Gastrocnemius medialis (tissue), 4 donors: ENCODE measurements around the gene INPP5D. TPM values are rescaled to one million over a fixed set of nuclear protein-coding genes. Genes with fewer than 3 reads are reported as not detected.
"Not testable (repeated sequence)": the region's sequence is repeated elsewhere in the genome, so short reads cannot be mapped to it uniquely, and the experiment has no call there.

Source experiments
- ATAC-seq, 2 donors: fragments of 150-250 bp; one replicate each; pipeline ENCODE4 v1.9.1; 2016
- DNase-seq, 2 donors: peaks; one replicate each; pipeline ENCODE4 v3.0.0-alpha.2; 2019
- H3K27ac ChIP-seq, 4 donors: fragments of 200-600 bp; sonication (generic); 1 replicate in 1 of 4; 2 replicates in 3 of 4; pipeline ENCODE4 v1.5.1; 2016 to 2018; ENCODE audit warnings: mild to moderate bottlenecking in 2 of 4, moderate library complexity in 1 of 4
- H3K27me3 ChIP-seq, 3 donors: fragments of 200-600 bp; sonication (generic) in 2 of 3; 1 replicate in 1 of 3; 2 replicates in 2 of 3; pipeline versions ENCODE4 v1.5.1 to v1.6.0; 2016 to 2019; ENCODE audit warnings: mild to moderate bottlenecking in 1 of 3, moderate library complexity in 1 of 3
- H3K36me3 ChIP-seq, 2 donors: fragments of 200-600 bp; sonication (generic) in 1 of 2; one replicate each; pipeline ENCODE4 v1.5.1; 2017 to 2018
- H3K4me1 ChIP-seq, 2 donors: fragments of 200-600 bp; sonication (generic) in 1 of 2; one replicate each; pipeline ENCODE4 v1.5.1; 2016 to 2017; ENCODE audit warnings: mild to moderate bottlenecking in 2 of 2
- H3K4me3 ChIP-seq, 4 donors: fragments of 200-600 bp; sonication (generic) in 3 of 4; 1 replicate in 1 of 4; 2 replicates in 3 of 4; pipeline ENCODE4 v1.5.1; 2016 to 2019; ENCODE audit warnings: mild to moderate bottlenecking in 2 of 4
- H3K9me3 ChIP-seq, 3 donors: fragments of 200-600 bp; sonication (generic) in 2 of 3; 1 replicate in 1 of 3; 2 replicates in 2 of 3; pipeline ENCODE4 v1.5.1; 2016 to 2019
- CTCF ChIP-seq, 5 experiments: fragments of 450-650 bp in 3 of 5; fragments of 200-600 bp in 2 of 5; sonication (generic) in 2 of 5; IDR thresholded peaks in 4 of 5; conservative IDR thresholded peaks in 1 of 5; 1 replicate in 4 of 5; 2 replicates in 1 of 5; pipeline ENCODE4 v1.5.1; 2016 to 2019; ENCODE audit warnings: antibody characterized with exemption in 5 of 5, mild to moderate bottlenecking in 3 of 5, moderate library complexity in 3 of 5
- POLR2A ChIP-seq, 2 donors: fragments of 450-650 bp; IDR thresholded peaks; one replicate each; pipeline ENCODE4 v1.6.1; 2017; ENCODE audit warnings: antibody characterized with exemption in 2 of 2, mild to moderate bottlenecking in 2 of 2, moderate library complexity in 2 of 2
- in situ Hi-C, 4 donors: fragments of 200-750 bp; cut with MboI; loops; one replicate each; pipeline versions ENCODE4 v1.15.0 to v1.8.0; 2017; ENCODE audit warnings: low sequenced_read_pairs in 4 of 4
- intact Hi-C: fragments of 100-400 bp; cut with DNase I; formaldehyde crosslinking; loops from one replicate; pipeline ENCODE4 v1.15.1; 2023; ENCODE audit warnings: low total_unique reads
- total RNA-seq, 4 donors: library from RNA; depleted of rRNA; stranded (reverse); fragments of >200 nt; gene quantifications; one replicate each; pipeline versions ENCODE4 v1.1.0 to v1.2.3, GENCODE V29; 2016

Gene INPP5D
- total RNA-seq, 4 donors from 2014 or later, result 1.7 to 18.7 (median 4.9) TPM

- in situ Hi-C loops, result no loop called here
- no peaks in the 10 kb centered on the region for H3K9me3 ChIP-seq
- H3K27me3 ChIP-seq, result no peaks in the 10 kb centered on the region
- H3K27ac ChIP-seq, result no peak overlapping the region
- H3K36me3 ChIP-seq, result no peaks in the 10 kb centered on the region
- no peak overlapping the region for H3K4me3 ChIP-seq
- ATAC-seq (no peak), DNase-seq (no peak)
- no peak for TF ChIP-seq POLR2A (IDR thresholded peaks at IDR 0.05)
- no peak for TF ChIP-seq CTCF (IDR thresholded peaks at IDR 0.05 in 4 of 5, conservative IDR thresholded peaks at IDR 0.05 in 1 of 5)
- intact Hi-C loops, result no loop called here
- no peaks in the 10 kb centered on the region for H3K4me1 ChIP-seq
Observed at GRCh38 chr2:233017947-233018346, 42.2 kb upstream of the INPP5D start.

- in situ Hi-C loops, H3K4me3 ChIP-seq, H3K36me3 ChIP-seq, ATAC-seq, H3K9me3 ChIP-seq, H3K4me1 ChIP-seq, intact Hi-C loops, H3K27me3 ChIP-seq, H3K27ac ChIP-seq, DNase-seq: not testable (repeated sequence)
Observed at GRCh38 chr2:233019610-233020009, 40.5 kb upstream of the INPP5D start.

- Histone ChIP-seq H3K27ac (no peak overlapping the region), H3K4me3 (no peak overlapping the region), H3K36me3 (no peaks in the 10 kb centered on the region), H3K9me3 (no peaks in the 10 kb centered on the region), H3K27me3 (no peaks in the 10 kb centered on the region), H3K4me1 (no peaks in the 10 kb centered on the region)
- intact Hi-C loops, result no loop called here
- DNase-seq (no peak), ATAC-seq (no peak)
- in situ Hi-C loops, result no loop called here
- TF ChIP-seq POLR2A (IDR thresholded peaks at IDR 0.05), result no peak
- no peak for TF ChIP-seq CTCF (IDR thresholded peaks at IDR 0.05 in 4 of 5, conservative IDR thresholded peaks at IDR 0.05 in 1 of 5)
Observed at GRCh38 chr2:233020454-233020853, 39.7 kb upstream of the INPP5D start.

- no peak for TF ChIP-seq POLR2A (IDR thresholded peaks at IDR 0.05)
- no peak for TF ChIP-seq CTCF (IDR thresholded peaks at IDR 0.05 in 4 of 5, conservative IDR thresholded peaks at IDR 0.05 in 1 of 5)
- H3K9me3 ChIP-seq, result no peaks in the 10 kb centered on the region
- no peaks in the 10 kb centered on the region for H3K27me3 ChIP-seq
- no peaks in the 10 kb centered on the region for H3K36me3 ChIP-seq
- no peak for ATAC-seq
- H3K27ac ChIP-seq, result no peak overlapping the region
- intact Hi-C loops, result no loop called here
- DNase-seq, result no peak
- in situ Hi-C loops, result no loop called here
- no peaks in the 10 kb centered on the region for H3K4me1 ChIP-seq
- H3K4me3 ChIP-seq, result no peak overlapping the region
Observed at GRCh38 chr2:233021771-233022170, 38.4 kb upstream of the INPP5D start.

GRCh38 chr2:233022561-233022960 is 37.6 kb upstream of the INPP5D start:
- H3K4me1 ChIP-seq, result no peaks in the 10 kb centered on the region
- H3K27ac ChIP-seq, result no peak overlapping the region
- intact Hi-C loops, result no loop called here
- H3K9me3 ChIP-seq, result no peaks in the 10 kb centered on the region
- H3K36me3 ChIP-seq, result no peaks in the 10 kb centered on the region
- ATAC-seq (no peak), DNase-seq (no peak)
- TF ChIP-seq POLR2A (IDR thresholded peaks at IDR 0.05) (no peak), CTCF (IDR thresholded peaks at IDR 0.05 in 4 of 5, conservative IDR thresholded peaks at IDR 0.05 in 1 of 5) (no peak)
- no peaks in the 10 kb centered on the region for H3K27me3 ChIP-seq
- H3K4me3 ChIP-seq, result no peak overlapping the region
- in situ Hi-C loops, result no loop called here
